ENCODE results near the gene MBD3L3.

- TF ChIP-seq, protein P1, sequence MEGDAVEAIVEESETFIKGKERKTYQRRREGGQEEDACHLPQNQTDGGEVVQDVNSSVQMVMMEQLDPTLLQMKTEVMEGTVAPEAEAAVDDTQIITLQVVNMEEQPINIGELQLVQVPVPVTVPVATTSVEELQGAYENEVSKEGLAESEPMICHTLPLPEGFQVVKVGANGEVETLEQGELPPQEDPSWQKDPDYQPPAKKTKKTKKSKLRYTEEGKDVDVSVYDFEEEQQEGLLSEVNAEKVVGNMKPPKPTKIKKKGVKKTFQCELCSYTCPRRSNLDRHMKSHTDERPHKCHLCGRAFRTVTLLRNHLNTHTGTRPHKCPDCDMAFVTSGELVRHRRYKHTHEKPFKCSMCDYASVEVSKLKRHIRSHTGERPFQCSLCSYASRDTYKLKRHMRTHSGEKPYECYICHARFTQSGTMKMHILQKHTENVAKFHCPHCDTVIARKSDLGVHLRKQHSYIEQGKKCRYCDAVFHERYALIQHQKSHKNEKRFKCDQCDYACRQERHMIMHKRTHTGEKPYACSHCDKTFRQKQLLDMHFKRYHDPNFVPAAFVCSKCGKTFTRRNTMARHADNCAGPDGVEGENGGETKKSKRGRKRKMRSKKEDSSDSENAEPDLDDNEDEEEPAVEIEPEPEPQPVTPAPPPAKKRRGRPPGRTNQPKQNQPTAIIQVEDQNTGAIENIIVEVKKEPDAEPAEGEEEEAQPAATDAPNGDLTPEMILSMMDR (conservative IDR thresholded peaks at IDR 0.05; ENCODE audit: low read length): no peak
- TF ChIP-seq EZH2phosphoT487 (IDR thresholded peaks at IDR 0.05; ENCODE audit: borderline replicate concordance, low read depth, low read length): no peak
Observed at GRCh38 chr19:7101498-7102253, 43.2 kb upstream of the MBD3L3 start.

Data from OCI-LY7 (cell line).